HL-60 (cell line): ENCODE measurements around the gene SLC10A1.

ENCODE experiments used
- DNase-seq, 2 experiments: peaks; one replicate each; pipeline ENCODE4 v3.0.0-alpha.2; 2010 to 2020; ENCODE audit warnings: low read depth in 1 of 2, low spot score in 1 of 2
- H3K27ac ChIP-seq: fragments of 250-450 bp; sonication (Bioruptor Pico); replicated peaks from 2 replicates; pipeline ENCODE4 v1.5.1; 2020; ENCODE audit warnings: mild to moderate bottlenecking, moderate library complexity
- H3K27me3 ChIP-seq: fragments of 250-450 bp; sonication (Bioruptor Pico); 2 replicates; pipeline ENCODE4 v1.5.1; 2021; ENCODE audit warnings: mild to moderate bottlenecking, moderate library complexity; ENCODE audit not compliant: insufficient read depth, poor library complexity, severe bottlenecking
- H3K4me3 ChIP-seq: replicated peaks from 2 replicates; pipeline ENCODE4 v1.5.1; 2011; ENCODE audit warnings: mild to moderate bottlenecking, control low read depth, low read length; ENCODE audit not compliant: insufficient read depth
- GABPA ChIP-seq: IDR thresholded peaks from 2 replicates; pipeline ENCODE4 v1.6.1; 2012; ENCODE audit warnings: low read depth
- POLR2AphosphoS5 ChIP-seq: IDR thresholded peaks from 2 replicates; pipeline ENCODE4 v1.6.1; 2012; ENCODE audit warnings: low read depth
- SPI1 ChIP-seq: IDR thresholded peaks from 2 replicates; pipeline ENCODE4 v1.6.1; 2012; ENCODE audit warnings: low read depth, mild to moderate bottlenecking, borderline replicate concordance
- TF ChIP-seq, protein P1 (sequence below): IDR thresholded peaks from 2 replicates; pipeline ENCODE4 v1.6.1; 2012; ENCODE audit warnings: low read depth; ENCODE audit not compliant: insufficient replicate concordance
- TF ChIP-seq, protein P2 (sequence below): IDR thresholded peaks from one replicate; pipeline ENCODE4 v1.5.1; 2011; ENCODE audit warnings: low read length, control low read depth, inconsistent platforms; ENCODE audit not compliant: insufficient read depth

SLC10A1 gene

DNA sequence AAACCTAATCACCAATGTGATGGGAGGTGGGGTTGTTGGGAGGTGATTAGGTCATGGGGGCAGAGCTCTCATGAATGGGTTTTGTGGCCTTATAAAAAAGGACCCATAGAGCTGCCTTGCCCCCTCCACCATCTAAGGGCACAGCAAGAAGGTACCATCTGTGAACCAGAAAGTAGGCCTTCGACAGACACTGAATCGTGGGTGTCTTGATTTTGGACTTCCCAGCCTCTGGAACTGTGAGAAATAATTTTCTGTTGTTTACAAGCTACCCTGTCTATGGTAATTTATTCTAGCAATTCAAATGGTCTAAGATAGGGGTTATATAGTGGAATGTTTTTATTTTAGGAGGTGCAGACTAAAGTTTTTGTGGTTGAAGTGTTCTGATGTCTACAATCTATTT lies 7.9 kb upstream of the SLC10A1 start:
- TF ChIP-seq, protein P1, sequence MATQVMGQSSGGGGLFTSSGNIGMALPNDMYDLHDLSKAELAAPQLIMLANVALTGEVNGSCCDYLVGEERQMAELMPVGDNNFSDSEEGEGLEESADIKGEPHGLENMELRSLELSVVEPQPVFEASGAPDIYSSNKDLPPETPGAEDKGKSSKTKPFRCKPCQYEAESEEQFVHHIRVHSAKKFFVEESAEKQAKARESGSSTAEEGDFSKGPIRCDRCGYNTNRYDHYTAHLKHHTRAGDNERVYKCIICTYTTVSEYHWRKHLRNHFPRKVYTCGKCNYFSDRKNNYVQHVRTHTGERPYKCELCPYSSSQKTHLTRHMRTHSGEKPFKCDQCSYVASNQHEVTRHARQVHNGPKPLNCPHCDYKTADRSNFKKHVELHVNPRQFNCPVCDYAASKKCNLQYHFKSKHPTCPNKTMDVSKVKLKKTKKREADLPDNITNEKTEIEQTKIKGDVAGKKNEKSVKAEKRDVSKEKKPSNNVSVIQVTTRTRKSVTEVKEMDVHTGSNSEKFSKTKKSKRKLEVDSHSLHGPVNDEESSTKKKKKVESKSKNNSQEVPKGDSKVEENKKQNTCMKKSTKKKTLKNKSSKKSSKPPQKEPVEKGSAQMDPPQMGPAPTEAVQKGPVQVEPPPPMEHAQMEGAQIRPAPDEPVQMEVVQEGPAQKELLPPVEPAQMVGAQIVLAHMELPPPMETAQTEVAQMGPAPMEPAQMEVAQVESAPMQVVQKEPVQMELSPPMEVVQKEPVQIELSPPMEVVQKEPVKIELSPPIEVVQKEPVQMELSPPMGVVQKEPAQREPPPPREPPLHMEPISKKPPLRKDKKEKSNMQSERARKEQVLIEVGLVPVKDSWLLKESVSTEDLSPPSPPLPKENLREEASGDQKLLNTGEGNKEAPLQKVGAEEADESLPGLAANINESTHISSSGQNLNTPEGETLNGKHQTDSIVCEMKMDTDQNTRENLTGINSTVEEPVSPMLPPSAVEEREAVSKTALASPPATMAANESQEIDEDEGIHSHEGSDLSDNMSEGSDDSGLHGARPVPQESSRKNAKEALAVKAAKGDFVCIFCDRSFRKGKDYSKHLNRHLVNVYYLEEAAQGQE: no peak
- TF ChIP-seq, protein P2, sequence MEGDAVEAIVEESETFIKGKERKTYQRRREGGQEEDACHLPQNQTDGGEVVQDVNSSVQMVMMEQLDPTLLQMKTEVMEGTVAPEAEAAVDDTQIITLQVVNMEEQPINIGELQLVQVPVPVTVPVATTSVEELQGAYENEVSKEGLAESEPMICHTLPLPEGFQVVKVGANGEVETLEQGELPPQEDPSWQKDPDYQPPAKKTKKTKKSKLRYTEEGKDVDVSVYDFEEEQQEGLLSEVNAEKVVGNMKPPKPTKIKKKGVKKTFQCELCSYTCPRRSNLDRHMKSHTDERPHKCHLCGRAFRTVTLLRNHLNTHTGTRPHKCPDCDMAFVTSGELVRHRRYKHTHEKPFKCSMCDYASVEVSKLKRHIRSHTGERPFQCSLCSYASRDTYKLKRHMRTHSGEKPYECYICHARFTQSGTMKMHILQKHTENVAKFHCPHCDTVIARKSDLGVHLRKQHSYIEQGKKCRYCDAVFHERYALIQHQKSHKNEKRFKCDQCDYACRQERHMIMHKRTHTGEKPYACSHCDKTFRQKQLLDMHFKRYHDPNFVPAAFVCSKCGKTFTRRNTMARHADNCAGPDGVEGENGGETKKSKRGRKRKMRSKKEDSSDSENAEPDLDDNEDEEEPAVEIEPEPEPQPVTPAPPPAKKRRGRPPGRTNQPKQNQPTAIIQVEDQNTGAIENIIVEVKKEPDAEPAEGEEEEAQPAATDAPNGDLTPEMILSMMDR: no peak
- TF ChIP-seq SPI1 (no peak), POLR2AphosphoS5 (no peak), GABPA (no peak)
- Histone ChIP-seq H3K27ac (no peak overlapping the region), H3K27me3 (no peaks in the 10 kb centered on the region), H3K4me3 (no peak overlapping the region)
- DNase-seq: no peak

DNA sequence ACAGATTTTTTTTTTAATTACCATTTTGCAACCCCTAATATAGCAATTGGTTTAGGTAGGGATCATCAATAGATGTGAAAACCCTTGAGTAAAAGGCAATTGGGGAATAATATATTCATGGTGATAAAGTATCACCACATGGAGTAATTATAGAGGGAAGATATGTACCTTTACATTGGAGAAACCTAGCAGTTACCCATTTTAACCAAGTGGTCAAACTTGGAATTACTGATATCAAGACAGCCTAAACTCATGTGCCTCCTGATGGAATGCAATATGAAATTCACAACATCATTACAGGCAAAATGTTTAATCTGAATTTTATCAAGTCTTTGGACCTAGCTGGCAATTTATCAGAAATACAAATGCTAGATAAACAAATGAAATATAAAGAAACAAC lies 6.7 kb upstream of the SLC10A1 start:
- TF ChIP-seq, protein P2: no peak
- TF ChIP-seq POLR2AphosphoS5 (no peak), SPI1 (no peak), GABPA (no peak)
- TF ChIP-seq, protein P1: no peak
- Histone ChIP-seq H3K27me3 (no peaks in the 10 kb centered on the region), H3K4me3 (no peak overlapping the region), H3K27ac (no peak overlapping the region)
- no peak for DNase-seq

DNA sequence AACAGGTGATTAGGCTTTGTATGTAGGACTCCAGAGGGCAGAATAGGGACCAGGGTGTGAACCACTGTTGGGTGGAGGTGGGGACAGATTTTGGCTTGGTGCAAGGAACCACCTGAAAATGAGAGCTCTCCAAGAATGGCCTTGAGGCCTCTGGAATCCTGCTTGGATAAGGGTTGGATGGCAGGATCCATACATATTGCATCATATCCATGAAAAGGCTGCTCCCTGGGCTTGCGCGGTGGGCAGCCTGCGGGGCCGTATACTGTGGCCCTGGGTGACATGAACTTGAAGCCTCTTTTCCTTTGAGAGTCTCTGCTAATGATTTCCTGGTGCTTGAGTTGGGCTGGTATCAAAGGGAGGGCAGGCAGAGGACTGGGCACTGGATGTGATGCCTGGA lies 1.3 kb upstream of the SLC10A1 start:
- no peaks in the 10 kb centered on the region for H3K27me3 ChIP-seq
- DNase-seq: no peak
- TF ChIP-seq SPI1: no peak
- H3K4me3 ChIP-seq: no peak overlapping the region
- no peak overlapping the region for H3K27ac ChIP-seq

DNA sequence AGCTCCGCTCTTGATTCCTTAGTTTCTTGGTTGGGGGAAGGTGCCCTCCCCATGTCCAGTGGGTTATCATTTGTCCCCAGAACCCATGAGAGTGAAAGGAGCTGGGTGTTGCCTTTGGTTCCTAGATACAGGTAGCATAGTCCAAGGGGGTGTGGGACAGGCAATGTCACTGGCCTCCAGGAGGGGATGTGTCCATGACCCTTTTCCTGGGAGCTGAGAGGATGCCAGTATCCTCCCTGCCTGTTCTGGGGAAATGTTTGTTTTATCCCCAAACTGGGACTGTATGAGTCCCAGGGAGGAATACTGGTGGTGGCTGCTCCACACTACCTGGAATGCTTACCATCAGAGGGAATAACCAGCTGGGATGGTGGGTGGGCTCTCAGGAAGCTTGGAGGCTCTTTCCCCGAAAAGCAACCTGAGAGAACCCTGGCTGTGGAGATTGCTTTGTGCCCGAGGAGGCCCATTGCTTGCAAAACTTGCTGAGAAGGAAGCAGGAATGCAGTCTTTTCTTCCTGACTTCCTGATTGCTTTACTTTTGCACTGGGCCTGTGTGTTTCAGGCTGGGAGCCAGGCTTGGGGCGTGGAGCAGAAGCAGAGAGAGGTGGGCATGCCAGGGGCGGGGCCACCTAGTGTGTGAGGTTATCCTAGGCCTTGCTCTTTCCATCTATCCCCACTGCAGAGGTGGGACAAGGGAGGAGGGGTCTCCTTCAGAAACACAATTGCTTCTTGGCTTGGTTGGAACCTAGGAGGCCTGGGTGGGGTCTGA lies 715 bp upstream of the SLC10A1 start:
- no peak for DNase-seq
- no peak overlapping the region for H3K27ac ChIP-seq
- no peaks in the 10 kb centered on the region for H3K27me3 ChIP-seq
- no peak overlapping the region for H3K4me3 ChIP-seq
- TF ChIP-seq SPI1 (no peak), GABPA (no peak), POLR2AphosphoS5 (no peak)
- TF ChIP-seq, protein P2: no peak
- TF ChIP-seq, protein P1: no peak
